Testis (tissue), 3 donors: ENCODE measurements around the gene PTPN13. TPM values are rescaled to one million over a fixed set of nuclear protein-coding genes. Genes with fewer than 3 reads are reported as not detected.

Experiments used
- DNase-seq: peaks from one replicate; pipeline ENCODE4 v3.0.0-alpha.2; 2019
- H3K27ac ChIP-seq, 2 donors: fragments of 200-600 bp; sonication (generic); one replicate each; pipeline ENCODE4 v1.5.1; 2019
- H3K27me3 ChIP-seq: fragments of 200-600 bp; sonication (generic); one replicate; pipeline ENCODE4 v1.5.1; 2019
- H3K36me3 ChIP-seq: fragments of 200-600 bp; sonication (generic); one replicate; pipeline ENCODE4 v1.5.1; 2017; ENCODE audit warnings: low read depth; ENCODE audit errors: missing control alignments
- H3K4me1 ChIP-seq: fragments of 200-600 bp; sonication (generic); one replicate; pipeline ENCODE4 v1.5.1; 2019
- H3K4me3 ChIP-seq, 2 donors: fragments of 200-600 bp; sonication (generic); one replicate each; pipeline ENCODE4 v1.5.1; 2017 to 2019
- H3K9me3 ChIP-seq: fragments of 200-600 bp; sonication (generic); one replicate; pipeline ENCODE4 v1.5.1; 2017
- POLR2A ChIP-seq: fragments of 450-650 bp; IDR thresholded peaks from one replicate; pipeline ENCODE4 v1.6.1; 2017; ENCODE audit warnings: antibody characterized with exemption, mild to moderate bottlenecking, moderate library complexity
- WGBS, 2 donors: methylation state at CpG; one replicate each; pipeline ENCODE4 v1.1.5; 2018; 5-methylcytosine and 5-hydroxymethylcytosine counted together
- intact Hi-C: fragments of 100-400 bp; cut with DNase I; formaldehyde crosslinking; loops from one replicate; pipeline ENCODE4 v1.15.1; 2023; ENCODE audit warnings: low total_unique reads
- polyA plus RNA-seq: library from polyadenylated mRNA; stranded (reverse); fragments of 350-450 nt; fragmentation: Illumina TruSeq; extraction: RNeasy Lipid Tissue Mini Kit (QIAGEN cat#74804); gene quantifications from one replicate; pipeline ENCODE4 v1.2.3, GENCODE V29; 2014; ENCODE audit warnings: low read depth, low replicate concordance; ENCODE audit not compliant: insufficient read depth
- total RNA-seq, 2 donors: library from RNA; depleted of rRNA; stranded (reverse); fragments of >200 nt; gene quantifications; one replicate each; pipeline ENCODE4 v1.2.3, GENCODE V29; 2016
- TF ChIP-seq, protein P1 (sequence below), 3 experiments: fragments of 450-650 bp in 2 of 3; fragments of 200-600 bp in 1 of 3; sonication (generic) in 1 of 3; IDR thresholded peaks; one replicate each; pipeline ENCODE4 v1.5.1; 2016 to 2019; ENCODE audit warnings: antibody characterized with exemption in 3 of 3, mild to moderate bottlenecking in 2 of 3, moderate library complexity in 1 of 3

Gene PTPN13
- total and polyA plus RNA-seq, 3 donors from 2014 or later: 30.1 to 62.0 (median 48.9) TPM

DNA sequence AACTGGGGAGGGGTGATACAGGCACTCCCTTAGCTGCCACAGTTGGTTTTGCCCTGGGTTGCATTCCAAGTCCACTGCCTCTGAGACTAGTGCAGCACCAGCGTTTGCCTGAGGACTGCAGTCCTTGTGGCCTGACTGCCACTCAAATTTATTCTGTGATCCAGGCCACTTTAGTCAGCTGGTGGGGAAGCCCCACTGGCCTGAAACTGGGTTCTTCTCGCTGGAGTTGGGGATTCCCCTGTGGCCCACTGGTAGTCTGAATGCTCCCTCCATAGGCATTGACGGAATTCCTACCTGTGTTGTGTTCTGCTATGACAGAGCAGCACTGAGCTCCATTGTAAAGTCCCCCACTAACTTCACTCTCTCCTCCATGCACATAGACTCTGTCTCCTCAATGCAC is 63.8 kb downstream of the PTPN13 start:
- Histone ChIP-seq H3K27ac (no peak overlapping the region), H3K27me3 (no peaks in the 10 kb centered on the region), H3K4me1 (no peaks in the 10 kb centered on the region), H3K9me3 (no peaks in the 10 kb centered on the region), H3K4me3 (no peak overlapping the region), H3K36me3 (no peaks in the 10 kb centered on the region)
- 78 to 93% methylated on average over 3 of the region's 3 CpGs for WGBS, 2 donors
- TF ChIP-seq, protein P1, sequence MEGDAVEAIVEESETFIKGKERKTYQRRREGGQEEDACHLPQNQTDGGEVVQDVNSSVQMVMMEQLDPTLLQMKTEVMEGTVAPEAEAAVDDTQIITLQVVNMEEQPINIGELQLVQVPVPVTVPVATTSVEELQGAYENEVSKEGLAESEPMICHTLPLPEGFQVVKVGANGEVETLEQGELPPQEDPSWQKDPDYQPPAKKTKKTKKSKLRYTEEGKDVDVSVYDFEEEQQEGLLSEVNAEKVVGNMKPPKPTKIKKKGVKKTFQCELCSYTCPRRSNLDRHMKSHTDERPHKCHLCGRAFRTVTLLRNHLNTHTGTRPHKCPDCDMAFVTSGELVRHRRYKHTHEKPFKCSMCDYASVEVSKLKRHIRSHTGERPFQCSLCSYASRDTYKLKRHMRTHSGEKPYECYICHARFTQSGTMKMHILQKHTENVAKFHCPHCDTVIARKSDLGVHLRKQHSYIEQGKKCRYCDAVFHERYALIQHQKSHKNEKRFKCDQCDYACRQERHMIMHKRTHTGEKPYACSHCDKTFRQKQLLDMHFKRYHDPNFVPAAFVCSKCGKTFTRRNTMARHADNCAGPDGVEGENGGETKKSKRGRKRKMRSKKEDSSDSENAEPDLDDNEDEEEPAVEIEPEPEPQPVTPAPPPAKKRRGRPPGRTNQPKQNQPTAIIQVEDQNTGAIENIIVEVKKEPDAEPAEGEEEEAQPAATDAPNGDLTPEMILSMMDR (IDR thresholded peaks at IDR 0.05): no peak
- TF ChIP-seq POLR2A: no peak
- intact Hi-C loops: no loop called here
- no peak for DNase-seq

DNA sequence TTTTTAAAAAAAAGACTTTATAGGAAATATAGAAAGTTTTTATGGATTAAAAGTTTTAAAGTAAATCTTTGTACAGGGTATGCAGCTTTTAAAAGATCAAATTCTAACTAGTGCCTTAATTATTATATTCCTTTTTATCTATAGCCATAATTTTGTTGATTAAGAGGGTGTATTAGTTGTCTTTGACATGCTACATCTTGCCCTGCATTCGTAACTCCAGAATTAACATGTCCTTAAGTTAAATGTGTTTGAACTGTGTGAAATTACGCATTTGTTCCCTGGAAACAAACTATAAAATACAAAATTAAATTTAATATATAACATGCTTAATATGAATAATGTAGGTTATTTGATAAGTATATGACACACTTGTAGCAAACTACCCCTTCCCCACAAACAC is 66.3 kb downstream of the PTPN13 start:
- 93 to 95% methylated on average over 2 of the region's 2 CpGs for WGBS, 2 donors
- Histone ChIP-seq H3K27me3 (no peaks in the 10 kb centered on the region), H3K36me3 (no peaks in the 10 kb centered on the region), H3K27ac (no peak overlapping the region), H3K4me1 (no peaks in the 10 kb centered on the region), H3K9me3 (no peaks in the 10 kb centered on the region), H3K4me3 (no peak overlapping the region)
- intact Hi-C loops: no loop called here
- TF ChIP-seq, protein P1 (IDR thresholded peaks at IDR 0.05): no peak
- no peak for TF ChIP-seq POLR2A
- no peak for DNase-seq

DNA sequence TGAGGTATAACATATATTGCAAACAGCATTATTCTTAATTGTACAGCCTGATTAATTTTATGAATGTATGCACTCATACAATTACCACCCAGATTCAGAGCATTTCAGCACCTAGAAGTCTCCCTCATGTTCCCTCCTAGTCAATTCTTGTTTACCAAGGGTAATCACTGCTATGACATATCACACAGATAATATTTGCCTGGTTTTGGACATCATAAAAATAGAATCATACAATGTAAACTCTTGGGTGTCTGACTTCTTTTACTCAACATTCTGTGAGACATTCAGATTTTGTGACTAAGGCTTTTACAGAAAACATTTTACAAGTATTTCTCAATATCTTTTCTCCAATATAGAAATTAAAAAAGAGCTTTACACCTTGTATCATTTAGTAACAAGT is 66.9 kb downstream of the PTPN13 start:
- H3K4me3 ChIP-seq: no peak overlapping the region
- no peaks in the 10 kb centered on the region for H3K4me1 ChIP-seq
- intact Hi-C loops: no loop called here
- no peaks in the 10 kb centered on the region for H3K9me3 ChIP-seq
- H3K27ac ChIP-seq: no peak overlapping the region
- DNase-seq: no peak
- TF ChIP-seq, protein P1 (IDR thresholded peaks at IDR 0.05): no peak
- no peak for TF ChIP-seq POLR2A
- H3K36me3 ChIP-seq: no peaks in the 10 kb centered on the region
- no peaks in the 10 kb centered on the region for H3K27me3 ChIP-seq

DNA sequence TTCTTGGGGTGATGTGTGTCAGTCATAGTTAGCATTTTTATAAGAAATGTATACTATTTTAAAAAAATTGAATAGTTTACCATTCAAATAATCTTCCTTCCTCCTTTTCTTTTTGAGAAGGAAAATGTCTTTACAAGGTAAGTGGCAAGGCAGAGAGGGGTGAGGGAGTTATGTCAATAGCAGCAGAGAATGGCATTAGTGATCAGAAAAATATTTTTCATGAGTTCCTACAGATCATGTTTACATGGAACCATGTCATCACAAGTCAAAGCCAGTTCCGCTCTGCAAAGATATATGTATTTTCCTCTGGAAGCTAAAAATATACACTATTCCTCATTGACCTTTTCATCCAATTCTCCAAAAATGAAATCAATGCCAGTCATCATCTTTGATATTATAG is 67.3 kb downstream of the PTPN13 start:
- Histone ChIP-seq H3K9me3 (no peaks in the 10 kb centered on the region), H3K4me3 (no peak overlapping the region), H3K27me3 (no peaks in the 10 kb centered on the region), H3K36me3 (no peaks in the 10 kb centered on the region), H3K4me1 (no peaks in the 10 kb centered on the region), H3K27ac (no peak overlapping the region)
- 88 to 89% methylated on average over 1 of the region's 1 CpG for WGBS, 2 donors
- TF ChIP-seq, protein P1 (IDR thresholded peaks at IDR 0.05): no peak
- TF ChIP-seq POLR2A: no peak
- intact Hi-C loops: no loop called here
- no peak for DNase-seq

DNA sequence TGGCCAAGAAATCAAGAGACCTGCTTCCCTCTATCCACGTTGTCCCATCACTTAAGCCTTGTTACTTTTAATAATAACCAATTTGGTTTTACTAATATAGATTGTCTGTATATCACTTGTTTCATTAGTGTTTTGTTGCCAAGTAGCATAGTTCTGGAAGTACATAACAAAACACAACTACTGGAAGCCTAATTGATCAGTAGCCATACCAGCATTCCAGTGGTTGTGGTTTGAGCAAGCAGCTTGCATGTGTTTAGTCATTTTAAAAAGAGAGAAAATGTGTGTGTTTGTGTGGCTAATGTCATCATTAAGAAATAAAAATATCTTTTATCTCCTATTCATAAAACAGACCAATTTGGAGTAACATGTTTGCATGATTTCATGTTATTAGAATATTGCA is 70.8 kb downstream of the PTPN13 start:
- TF ChIP-seq, protein P1 (IDR thresholded peaks at IDR 0.05): no peak
- no peak for TF ChIP-seq POLR2A
- H3K9me3 ChIP-seq: no peaks in the 10 kb centered on the region
- no peaks in the 10 kb centered on the region for H3K27me3 ChIP-seq
- H3K27ac ChIP-seq: no peak overlapping the region
- WGBS, 2 donors: 43 to 75% methylated on average over 1 of the region's 1 CpG
- H3K4me3 ChIP-seq: no peak overlapping the region
- no peaks in the 10 kb centered on the region for H3K4me1 ChIP-seq
- intact Hi-C loops: no loop called here
- no peaks in the 10 kb centered on the region for H3K36me3 ChIP-seq
- DNase-seq: no peak
